ENCODE results near the gene COLQ.
"Not testable (repeated sequence)": the region's sequence is repeated elsewhere in the genome, so short reads cannot be mapped to it uniquely, and the experiment has no call there.

The COLQ gene

GRCh38 chr3:15490158-15490557, 31.3 kb downstream of the COLQ start:
- no peak for DNase-seq (ENCODE audit: low spot score)

DNA sequence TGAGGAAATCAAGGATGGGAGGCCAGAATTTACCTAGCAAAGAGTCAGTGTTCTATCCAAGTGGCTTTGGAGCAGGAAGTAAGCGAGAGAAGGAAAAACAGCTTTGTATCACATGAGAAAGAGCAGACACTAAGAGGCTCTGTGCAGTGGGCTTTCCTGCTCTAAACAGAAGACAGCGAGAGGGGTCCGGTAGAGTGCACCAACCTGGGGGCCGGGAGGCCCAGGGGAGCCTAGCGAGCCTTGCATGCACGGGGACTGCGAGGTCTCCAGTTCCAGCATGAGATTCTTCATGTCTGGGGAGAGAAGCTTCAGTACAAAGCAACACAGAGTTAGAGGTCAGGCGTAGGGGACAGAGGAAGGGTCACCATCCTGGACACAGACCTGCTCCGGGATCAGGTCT, 33.5 kb downstream of the COLQ start:
- no peak for DNase-seq (ENCODE audit: low spot score)

DNA sequence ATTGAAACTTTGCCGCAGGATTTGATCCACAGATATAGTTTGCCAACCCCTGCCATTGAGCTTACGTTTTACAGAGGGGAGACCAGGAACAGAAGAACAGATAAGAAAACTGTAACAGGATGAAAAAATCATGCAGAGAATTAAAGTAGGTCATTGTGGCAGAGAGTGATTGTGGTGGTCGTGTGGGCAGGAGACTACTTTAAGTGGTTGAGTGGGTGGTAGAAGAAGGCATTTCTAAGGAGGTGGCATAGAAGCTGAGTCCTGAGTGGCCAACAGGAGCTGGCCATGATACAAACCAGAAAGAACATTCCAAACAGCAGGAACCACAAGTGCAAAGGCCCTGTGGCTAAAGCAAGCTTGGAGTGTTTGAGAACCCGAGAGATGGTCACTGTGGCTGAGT, 34.5 kb downstream of the COLQ start:
- no peak for DNase-seq (ENCODE audit: low spot score)

DNA sequence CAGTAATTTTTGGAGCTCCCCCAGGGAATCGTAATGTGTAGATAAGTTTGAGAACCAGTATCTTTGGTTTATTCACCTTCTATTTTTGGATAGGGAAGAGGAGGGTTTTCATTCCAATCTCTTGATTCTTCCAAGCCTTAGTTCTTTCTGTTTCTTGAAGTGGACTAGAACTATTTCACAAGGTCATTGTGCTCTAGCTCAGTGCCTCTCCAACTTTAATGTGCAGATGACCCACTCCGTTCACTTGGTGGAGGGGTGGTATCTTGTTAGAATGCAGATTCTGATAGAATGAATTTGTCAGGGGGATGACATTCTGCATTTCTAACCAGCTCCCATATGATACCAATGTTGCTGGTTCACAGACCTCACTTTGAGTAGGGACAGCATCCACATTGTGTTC, 35.5 kb downstream of the COLQ start:
- DNase-seq (ENCODE audit: low spot score), result no peak

GRCh38 chr3:15484551-15484950, 37.0 kb downstream of the COLQ start:
- not testable (repeated sequence) for DNase-seq (ENCODE audit: low spot score)

GRCh38 chr3:15479400-15480224, 41.9 kb downstream of the COLQ start:
- no peak for DNase-seq (ENCODE audit: low spot score)

- DNase-seq (ENCODE audit: low spot score), result no peak
Observed at GRCh38 chr3:15478640-15478979, 42.9 kb downstream of the COLQ start.

GRCh38 chr3:15477951-15478639, 43.4 kb downstream of the COLQ start:
- DNase-seq (ENCODE audit: low spot score), result no peak

DNA sequence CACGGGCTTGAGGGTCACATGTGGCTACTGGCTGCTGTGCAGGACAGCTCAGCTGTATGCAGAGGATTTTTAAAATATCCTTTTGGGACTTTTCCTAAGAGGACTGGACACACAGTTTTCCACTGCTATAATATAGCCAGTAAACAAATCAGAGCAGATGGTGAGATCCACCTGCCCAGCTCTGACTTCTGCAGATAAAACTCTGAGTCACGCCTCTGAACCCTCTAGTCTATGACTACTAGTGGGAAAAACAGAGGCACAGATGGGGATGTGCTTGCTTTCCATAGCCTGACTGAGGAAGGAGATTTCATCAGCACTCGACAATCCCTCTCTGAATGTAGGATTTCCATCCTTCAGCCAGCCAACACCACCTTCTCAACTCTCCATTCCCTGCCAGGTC, 45.1 kb downstream of the COLQ start:
- no peak for DNase-seq (ENCODE audit: low spot score)

DNA sequence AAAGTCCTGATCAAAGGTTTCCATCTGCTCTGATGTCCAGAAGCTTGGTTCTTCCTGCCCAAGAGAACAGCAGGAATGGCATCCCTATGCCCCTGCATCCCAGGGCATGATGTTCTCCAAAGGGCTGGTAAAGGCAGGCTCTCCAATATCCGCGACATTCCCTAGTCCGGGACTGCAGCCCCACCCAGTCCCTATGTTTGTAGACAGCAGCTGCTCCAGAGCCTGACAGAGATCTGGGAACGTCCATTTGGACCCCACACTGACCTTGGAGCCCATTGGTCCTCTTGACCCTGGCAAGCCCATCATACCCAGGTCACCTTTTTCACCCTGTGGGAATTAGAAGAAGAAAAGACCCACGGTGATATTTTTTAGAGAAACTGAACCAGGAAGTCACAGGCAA, 46.3 kb downstream of the COLQ start:
- no peak for DNase-seq (ENCODE audit: low spot score)

DNA sequence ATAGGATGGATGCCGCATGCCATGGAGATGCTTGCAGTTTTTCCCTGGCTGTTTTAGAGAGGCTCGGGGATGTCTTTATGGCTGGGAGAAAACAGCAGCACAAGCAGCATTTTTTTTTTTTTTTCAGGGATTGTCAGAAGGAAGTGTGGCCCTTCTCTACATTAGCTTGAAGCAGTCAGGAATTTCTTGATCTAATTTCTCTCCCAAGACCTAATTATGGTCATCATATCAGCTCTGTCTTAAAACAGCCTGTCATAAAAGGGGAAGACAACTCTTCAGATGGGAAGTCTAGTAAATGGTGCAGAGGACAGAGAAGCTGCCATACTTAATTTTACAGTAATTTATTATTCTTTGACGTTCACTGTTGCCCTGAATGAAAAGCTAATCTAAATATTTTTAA, 49.6 kb downstream of the COLQ start:
- DNase-seq (ENCODE audit: low spot score), result no peak

- DNase-seq (ENCODE audit: low spot score), result no peak
Observed at GRCh38 chr3:15470849-15471248, 50.7 kb downstream of the COLQ start.

GRCh38 chr3:15470261-15470660, 51.2 kb downstream of the COLQ start:
- DNase-seq (ENCODE audit: low spot score), result no peak

DNA sequence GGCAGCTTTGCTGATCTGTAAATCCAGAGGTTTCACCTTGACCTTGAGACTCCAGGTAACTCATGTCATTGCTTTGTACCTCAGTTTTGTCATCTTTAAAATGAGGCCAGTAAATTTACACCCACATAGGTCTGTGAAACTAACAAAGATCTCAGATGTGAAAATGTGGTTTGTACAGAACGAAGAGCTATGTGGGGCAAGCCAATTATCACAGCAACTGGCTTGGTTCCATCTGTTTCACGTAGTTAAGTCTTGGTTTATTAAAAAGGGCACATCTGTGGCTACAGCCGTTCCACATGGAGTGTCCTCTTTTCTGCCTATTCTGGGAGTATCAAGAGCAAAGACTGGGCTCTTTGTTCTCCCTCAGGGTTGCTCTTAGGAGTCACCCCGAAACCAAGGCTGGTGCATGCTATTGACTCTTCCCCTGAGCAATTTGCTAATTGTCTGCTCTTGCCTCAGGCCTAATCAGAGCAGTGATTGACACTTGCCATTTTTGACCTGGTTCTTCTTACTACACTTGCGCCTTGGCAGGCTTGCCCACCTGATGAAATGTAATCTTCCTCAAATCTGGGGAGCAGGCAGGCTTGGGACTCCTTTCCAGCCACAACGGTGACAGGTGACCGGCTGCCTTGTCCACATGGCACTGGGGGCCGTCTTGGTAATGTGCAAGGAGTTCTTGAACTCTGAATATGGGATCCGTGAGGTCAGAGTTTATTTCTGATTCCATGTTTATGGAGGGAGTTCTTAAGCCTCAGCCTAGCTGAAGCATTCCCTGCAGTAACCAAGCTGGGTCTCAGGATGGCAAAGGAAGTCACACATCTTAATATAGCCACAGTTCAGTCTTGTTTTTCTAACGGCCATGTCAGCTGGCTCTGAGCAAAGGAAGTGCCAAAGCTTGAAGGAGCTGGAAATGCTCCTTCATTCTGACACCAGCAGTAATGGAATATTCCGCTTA, 54.0 kb downstream of the COLQ start:
- no peak for DNase-seq (ENCODE audit: low spot score)

DNA sequence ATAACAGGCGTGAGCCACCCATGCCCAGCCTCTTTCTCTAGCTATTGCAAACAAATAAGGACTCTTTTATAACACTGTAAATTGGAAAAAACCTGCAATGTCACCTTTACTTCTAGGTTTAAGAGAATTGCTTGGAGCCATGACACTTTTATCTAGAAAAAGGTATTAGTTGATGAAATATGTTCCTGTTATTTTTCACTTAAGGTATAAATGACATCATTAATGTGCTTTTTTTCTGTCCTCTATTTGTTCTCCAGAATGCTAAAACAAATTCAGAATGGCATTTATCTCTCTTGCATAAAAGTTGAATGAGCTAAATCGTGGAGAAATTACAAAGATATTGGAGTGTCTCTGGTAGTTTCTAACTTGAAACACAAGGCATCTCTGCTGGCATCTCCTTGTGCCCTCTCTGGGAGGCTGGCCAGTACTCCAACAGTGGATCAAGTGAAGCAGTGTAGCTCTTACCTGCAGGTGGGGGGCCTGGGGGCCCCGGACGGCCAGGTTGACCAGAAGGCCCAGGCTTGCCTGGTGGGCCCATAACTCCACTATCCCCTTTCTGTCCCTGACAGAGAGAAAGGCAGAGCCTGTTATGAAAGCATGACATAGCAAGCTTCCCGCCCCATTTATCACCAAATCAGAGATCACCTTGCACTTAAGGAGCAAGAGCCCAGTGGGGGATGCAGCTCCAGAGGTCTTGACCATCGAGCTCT, 55.5 kb downstream of the COLQ start:
- DNase-seq (ENCODE audit: low spot score), result no peak

GRCh38 chr3:15462451-15462850, 59.1 kb downstream of the COLQ start:
- no peak for DNase-seq (ENCODE audit: low spot score)

GRCh38 chr3:15460891-15461531, 60.5 kb downstream of the COLQ start:
- DNase-seq (ENCODE audit: low spot score), result no peak

DNA sequence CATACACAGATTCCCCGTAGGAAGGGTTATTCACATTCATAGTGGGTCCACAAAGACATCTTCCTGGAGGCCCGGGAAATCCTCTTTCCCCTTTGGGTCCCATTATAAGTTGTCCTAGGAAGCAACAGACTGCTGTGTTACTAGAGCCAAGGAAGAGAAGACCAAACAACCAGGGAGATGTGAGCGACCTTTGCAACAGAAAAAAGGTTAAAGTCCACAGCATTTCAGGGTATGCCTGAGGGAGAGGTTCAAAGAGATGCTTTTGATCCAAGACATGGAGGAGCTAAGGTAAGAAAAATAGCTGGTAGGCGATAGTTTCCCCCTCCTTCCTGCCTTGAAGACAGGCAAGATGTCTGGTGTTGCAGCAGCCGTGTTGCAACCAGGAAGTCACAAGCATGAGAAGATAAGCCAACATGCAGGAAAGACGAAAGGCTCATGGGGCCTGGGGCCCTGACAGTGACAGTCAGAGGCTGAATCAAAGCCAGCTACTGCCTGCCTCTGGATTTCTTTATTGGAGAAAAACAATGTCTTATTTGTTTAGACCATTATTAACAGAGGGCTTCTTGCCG, 63.2 kb downstream of the COLQ start:
- DNase-seq (ENCODE audit: low spot score), result no peak

DNA sequence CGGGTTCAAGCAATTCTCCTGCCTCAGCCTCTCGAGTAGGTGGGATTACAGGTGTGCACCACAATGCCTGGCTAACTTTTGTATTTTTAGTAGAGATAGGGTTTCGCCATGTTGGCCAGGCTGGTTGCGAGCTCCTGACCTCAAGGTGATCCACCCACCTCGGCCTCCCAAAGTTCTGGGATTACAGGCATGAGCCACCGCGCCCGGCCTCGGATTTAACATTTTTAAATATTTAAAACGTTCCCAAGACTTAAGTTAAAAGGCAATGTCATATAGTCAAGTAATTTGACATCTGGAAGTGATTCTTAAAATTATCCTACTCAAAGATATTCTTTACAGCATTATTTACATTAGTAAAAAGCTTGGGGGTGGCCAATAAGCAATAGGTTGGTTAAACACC, 64.6 kb downstream of the COLQ start:
- not testable (repeated sequence) for DNase-seq (ENCODE audit: low spot score)

GRCh38 chr3:15456321-15456720, 65.2 kb downstream of the COLQ start:
- DNase-seq (ENCODE audit: low spot score), result no peak

- DNase-seq (ENCODE audit: low spot score), result no peak
Observed at GRCh38 chr3:15455756-15456155, 65.8 kb downstream of the COLQ start.

All from kidney capillary endothelial cell (primary cell).